ENCODE data around the gene ADGRF4. TPM values are rescaled to one million over a fixed set of nuclear protein-coding genes. Genes with fewer than 3 reads are reported as not detected.

ADGRF4 gene
- total RNA-seq, 1 experiment from 2014 or later, result not detected

DNA sequence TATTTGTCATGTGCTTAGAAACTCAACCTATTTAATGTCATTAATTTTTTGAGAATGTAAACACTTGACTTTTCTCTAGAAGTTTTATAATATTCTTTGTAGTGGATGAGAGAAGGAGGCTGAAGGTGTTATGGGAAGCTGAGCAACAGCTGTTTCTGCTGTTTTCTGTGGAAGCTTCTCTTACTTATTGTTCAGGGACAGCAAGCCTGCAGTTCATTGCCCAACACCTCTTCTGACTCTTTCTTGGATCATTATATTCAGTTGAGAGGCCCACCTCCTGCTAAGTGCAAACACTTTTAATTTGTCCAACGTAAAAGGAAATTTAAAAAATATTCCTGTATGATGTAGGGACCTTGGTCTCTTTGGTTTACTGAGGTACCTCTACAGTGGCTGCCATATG lies 12.0 kb upstream of the ADGRF4 start:
- Histone ChIP-seq H2BK5ac (ENCODE audit: insufficient read length, low read length) (no peak overlapping the region), H4K20me1 (ENCODE audit: control insufficient read depth, insufficient read depth, insufficient read length) (no peaks in the 10 kb centered on the region), H2BK120ac (ENCODE audit: low read depth, low read length, poor library complexity, severe bottlenecking) (no peak overlapping the region), H3K18ac (ENCODE audit: insufficient read length, low read depth, low read length) (no peak overlapping the region), H3K14ac (ENCODE audit: insufficient read depth, low read length) (no peak overlapping the region), H3K9ac (ENCODE audit: extremely low read depth, insufficient read length, low read length) (no peak overlapping the region), H3K9me3 (ENCODE audit: control insufficient read depth, low read depth, low read length) (no peaks in the 10 kb centered on the region), H2BK20ac (ENCODE audit: low read depth, low read length, poor library complexity, severe bottlenecking) (no peak overlapping the region), H2AFZ (ENCODE audit: low read length) (no peak overlapping the region), H3T11ph (ENCODE audit: low read length) (no peak overlapping the region), H2BK15ac (ENCODE audit: low read depth, low read length) (no peak overlapping the region), H3K4me1 (ENCODE audit: insufficient read depth, low read length) (no peaks in the 10 kb centered on the region), H4K8ac (replicated peaks; ENCODE audit: insufficient read length, low read depth, low read length) (no peak overlapping the region), H3K79me1 (ENCODE audit: insufficient read depth, low read depth, low read length, poor library complexity, severe bottlenecking) (no peaks in the 10 kb centered on the region), H3K4ac (ENCODE audit: low read depth, low read length) (no peak overlapping the region), H4K91ac (ENCODE audit: insufficient read length, low read depth, low read length) (no peak overlapping the region), H3K27me3 (ENCODE audit: insufficient read depth, low read length) (no peaks in the 10 kb centered on the region), H3K79me2 (ENCODE audit: insufficient read depth, low read length) (no peaks in the 10 kb centered on the region), H3K27ac (ENCODE audit: insufficient read length, low read depth, low read length) (no peak overlapping the region), H2BK12ac (ENCODE audit: insufficient read length, low read depth, low read length) (no peak overlapping the region), H3K23ac (ENCODE audit: insufficient read length, low read depth, low read length) (no peak overlapping the region), H3K4me2 (ENCODE audit: insufficient read depth, insufficient read length, low read length) (no peak overlapping the region), H3K56ac (ENCODE audit: insufficient read length, low read depth, low read length) (no peak overlapping the region), H3K23me2 (ENCODE audit: insufficient read length, low read depth, low read length, poor library complexity, severe bottlenecking) (no peaks in the 10 kb centered on the region), H2AK5ac (ENCODE audit: insufficient read length, low read length) (no peak overlapping the region), H4K5ac (ENCODE audit: insufficient read length, low read depth, low read length) (no peak overlapping the region)
- DNase-seq, result no peak
- no CpG with 5 or more reads among the region's 1 CpG for WGBS (ENCODE audit: extremely low coverage, insufficient read length, low lambda C conversion rate)
- H3K36me3 Mint-ChIP-seq (ENCODE audit: insufficient read depth in 1 of 3, low read depth in 3 of 3), result no peaks in the 10 kb centered on the region
- no peak overlapping the region for H3K4me3 Mint-ChIP-seq
- no peak overlapping the region for H3K27ac Mint-ChIP-seq
- TF ChIP-seq, protein P1, sequence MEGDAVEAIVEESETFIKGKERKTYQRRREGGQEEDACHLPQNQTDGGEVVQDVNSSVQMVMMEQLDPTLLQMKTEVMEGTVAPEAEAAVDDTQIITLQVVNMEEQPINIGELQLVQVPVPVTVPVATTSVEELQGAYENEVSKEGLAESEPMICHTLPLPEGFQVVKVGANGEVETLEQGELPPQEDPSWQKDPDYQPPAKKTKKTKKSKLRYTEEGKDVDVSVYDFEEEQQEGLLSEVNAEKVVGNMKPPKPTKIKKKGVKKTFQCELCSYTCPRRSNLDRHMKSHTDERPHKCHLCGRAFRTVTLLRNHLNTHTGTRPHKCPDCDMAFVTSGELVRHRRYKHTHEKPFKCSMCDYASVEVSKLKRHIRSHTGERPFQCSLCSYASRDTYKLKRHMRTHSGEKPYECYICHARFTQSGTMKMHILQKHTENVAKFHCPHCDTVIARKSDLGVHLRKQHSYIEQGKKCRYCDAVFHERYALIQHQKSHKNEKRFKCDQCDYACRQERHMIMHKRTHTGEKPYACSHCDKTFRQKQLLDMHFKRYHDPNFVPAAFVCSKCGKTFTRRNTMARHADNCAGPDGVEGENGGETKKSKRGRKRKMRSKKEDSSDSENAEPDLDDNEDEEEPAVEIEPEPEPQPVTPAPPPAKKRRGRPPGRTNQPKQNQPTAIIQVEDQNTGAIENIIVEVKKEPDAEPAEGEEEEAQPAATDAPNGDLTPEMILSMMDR (conservative IDR thresholded peaks at IDR 0.05), result no peak
- H3K4me1 Mint-ChIP-seq, result no peaks in the 10 kb centered on the region
- no peaks in the 10 kb centered on the region for H3K27me3 Mint-ChIP-seq (ENCODE audit: low read depth)
- no peaks in the 10 kb centered on the region for H3K9me3 Mint-ChIP-seq

Data from H9 (cell line).